ENCODE results near the gene PRKAR2A. TPM values are rescaled to one million over a fixed set of nuclear protein-coding genes. Genes with fewer than 3 reads are reported as not detected.

Gene PRKAR2A
- total and polyA plus RNA-seq, 2 experiments from 2014 or later: 13.5 to 30.2 TPM

DNA sequence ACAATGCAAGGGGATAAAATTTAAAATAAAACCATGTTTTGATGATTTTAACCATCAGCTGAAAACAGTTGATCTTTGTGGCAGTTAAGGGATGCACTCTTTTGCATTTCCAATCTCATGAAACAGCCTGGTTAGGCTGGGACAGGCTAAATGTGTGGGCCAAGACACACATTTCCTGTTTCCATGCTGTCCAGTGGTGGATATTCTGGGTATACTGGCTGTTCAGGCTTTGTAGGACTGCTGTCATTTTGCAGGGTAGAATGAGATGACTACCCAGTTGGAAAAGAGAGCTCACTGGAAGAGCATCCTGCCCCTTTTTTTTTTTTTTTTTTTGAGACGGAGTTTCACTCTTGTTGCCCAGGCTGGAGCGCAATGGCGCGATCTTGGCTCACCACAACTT is 88.6 kb downstream of the PRKAR2A start (continued):
- TF ChIP-seq, protein P1, sequence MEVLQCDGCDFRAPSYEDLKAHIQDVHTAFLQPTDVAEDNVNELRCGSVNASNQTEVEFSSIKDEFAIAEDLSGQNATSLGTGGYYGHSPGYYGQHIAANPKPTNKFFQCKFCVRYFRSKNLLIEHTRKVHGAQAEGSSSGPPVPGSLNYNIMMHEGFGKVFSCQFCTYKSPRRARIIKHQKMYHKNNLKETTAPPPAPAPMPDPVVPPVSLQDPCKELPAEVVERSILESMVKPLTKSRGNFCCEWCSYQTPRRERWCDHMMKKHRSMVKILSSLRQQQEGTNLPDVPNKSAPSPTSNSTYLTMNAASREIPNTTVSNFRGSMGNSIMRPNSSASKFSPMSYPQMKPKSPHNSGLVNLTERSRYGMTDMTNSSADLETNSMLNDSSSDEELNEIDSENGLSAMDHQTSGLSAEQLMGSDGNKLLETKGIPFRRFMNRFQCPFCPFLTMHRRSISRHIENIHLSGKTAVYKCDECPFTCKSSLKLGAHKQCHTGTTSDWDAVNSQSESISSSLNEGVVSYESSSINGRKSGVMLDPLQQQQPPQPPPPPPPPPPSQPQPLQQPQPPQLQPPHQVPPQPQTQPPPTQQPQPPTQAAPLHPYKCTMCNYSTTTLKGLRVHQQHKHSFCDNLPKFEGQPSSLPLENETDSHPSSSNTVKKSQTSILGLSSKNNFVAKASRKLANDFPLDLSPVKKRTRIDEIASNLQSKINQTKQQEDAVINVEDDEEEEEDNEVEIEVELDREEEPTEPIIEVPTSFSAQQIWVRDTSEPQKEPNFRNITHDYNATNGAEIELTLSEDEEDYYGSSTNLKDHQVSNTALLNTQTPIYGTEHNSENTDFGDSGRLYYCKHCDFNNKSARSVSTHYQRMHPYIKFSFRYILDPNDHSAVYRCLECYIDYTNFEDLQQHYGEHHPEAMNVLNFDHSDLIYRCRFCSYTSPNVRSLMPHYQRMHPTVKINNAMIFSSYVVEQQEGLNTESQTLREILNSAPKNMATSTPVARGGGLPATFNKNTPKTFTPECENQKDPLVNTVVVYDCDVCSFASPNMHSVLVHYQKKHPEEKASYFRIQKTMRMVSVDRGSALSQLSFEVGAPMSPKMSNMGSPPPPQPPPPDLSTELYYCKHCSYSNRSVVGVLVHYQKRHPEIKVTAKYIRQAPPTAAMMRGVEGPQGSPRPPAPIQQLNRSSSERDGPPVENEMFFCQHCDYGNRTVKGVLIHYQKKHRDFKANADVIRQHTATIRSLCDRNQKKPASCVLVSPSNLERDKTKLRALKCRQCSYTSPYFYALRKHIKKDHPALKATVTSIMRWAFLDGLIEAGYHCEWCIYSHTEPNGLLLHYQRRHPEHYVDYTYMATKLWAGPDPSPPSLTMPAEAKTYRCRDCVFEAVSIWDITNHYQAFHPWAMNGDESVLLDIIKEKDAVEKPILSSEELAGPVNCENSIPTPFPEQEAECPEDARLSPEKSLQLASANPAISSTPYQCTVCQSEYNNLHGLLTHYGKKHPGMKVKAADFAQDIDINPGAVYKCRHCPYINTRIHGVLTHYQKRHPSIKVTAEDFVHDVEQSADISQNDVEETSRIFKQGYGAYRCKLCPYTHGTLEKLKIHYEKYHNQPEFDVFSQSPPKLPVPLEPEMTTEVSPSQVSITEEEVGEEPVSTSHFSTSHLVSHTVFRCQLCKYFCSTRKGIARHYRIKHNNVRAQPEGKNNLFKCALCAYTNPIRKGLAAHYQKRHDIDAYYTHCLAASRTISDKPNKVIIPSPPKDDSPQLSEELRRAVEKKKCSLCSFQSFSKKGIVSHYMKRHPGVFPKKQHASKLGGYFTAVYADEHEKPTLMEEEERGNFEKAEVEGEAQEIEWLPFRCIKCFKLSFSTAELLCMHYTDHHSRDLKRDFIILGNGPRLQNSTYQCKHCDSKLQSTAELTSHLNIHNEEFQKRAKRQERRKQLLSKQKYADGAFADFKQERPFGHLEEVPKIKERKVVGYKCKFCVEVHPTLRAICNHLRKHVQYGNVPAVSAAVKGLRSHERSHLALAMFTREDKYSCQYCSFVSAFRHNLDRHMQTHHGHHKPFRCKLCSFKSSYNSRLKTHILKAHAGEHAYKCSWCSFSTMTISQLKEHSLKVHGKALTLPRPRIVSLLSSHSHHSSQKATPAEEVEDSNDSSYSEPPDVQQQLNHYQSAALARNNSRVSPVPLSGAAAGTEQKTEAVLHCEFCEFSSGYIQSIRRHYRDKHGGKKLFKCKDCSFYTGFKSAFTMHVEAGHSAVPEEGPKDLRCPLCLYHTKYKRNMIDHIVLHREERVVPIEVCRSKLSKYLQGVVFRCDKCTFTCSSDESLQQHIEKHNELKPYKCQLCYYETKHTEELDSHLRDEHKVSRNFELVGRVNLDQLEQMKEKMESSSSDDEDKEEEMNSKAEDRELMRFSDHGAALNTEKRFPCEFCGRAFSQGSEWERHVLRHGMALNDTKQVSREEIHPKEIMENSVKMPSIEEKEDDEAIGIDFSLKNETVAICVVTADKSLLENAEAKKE (CRISPR knock-in tag; IDR thresholded peaks at IDR 0.05): no peak
- TF ChIP-seq ZNF331 (CRISPR knock-in tag; IDR thresholded peaks at IDR 0.05; ENCODE audit: low read depth): no peak

DNA sequence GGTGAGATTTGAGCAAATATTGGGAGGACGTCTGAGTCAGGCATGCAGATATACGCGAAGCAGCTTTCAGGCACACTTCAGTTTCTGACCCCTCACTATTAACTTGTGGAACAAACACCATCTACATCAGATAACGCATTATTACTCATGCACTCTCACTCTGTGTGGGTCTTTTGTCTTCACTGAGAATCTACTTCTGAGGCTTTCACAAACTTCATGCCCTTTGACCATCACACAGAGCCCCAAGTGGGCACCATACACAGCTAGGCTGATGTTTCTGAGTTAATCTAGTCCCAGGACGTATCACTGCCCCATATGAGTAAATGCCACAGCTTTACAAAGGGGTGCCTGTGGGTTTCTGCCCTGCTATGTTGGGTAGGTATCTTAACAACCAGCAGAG is 91.0 kb downstream of the PRKAR2A start:
- ATAC-seq (no peak), DNase-seq (ENCODE audit: low spot score) (no peak)
- no peak overlapping the region for H3K4me2 ChIP-seq
- H3K79me2 ChIP-seq (replicated peaks; ENCODE audit: insufficient read depth): no peaks in the 10 kb centered on the region
- H3K9me2 ChIP-seq (ENCODE audit: insufficient read depth): no peaks in the 10 kb centered on the region
- H3K4me1 ChIP-seq (ENCODE audit: insufficient read depth): no peaks in the 10 kb centered on the region
- TF ChIP-seq CREB1 (CRISPR knock-in tag; IDR thresholded peaks at IDR 0.05; ENCODE audit: low read depth): no peak
- no peak for TF ChIP-seq ZNF114 (CRISPR knock-in tag; IDR thresholded peaks at IDR 0.05)
- TF ChIP-seq EZH2phosphoT487 (IDR thresholded peaks at IDR 0.05; ENCODE audit: unreplicated experiment): no peak
- no peak for TF ChIP-seq STAT1 (IDR thresholded peaks at IDR 0.05; ENCODE audit: unreplicated experiment)
- TF ChIP-seq, protein P2, sequence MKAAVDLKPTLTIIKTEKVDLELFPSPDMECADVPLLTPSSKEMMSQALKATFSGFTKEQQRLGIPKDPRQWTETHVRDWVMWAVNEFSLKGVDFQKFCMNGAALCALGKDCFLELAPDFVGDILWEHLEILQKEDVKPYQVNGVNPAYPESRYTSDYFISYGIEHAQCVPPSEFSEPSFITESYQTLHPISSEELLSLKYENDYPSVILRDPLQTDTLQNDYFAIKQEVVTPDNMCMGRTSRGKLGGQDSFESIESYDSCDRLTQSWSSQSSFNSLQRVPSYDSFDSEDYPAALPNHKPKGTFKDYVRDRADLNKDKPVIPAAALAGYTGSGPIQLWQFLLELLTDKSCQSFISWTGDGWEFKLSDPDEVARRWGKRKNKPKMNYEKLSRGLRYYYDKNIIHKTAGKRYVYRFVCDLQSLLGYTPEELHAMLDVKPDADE (IDR thresholded peaks at IDR 0.05): no peak
- no peaks in the 10 kb centered on the region for H3K9me3 Mint-ChIP-seq
- H3K36me3 ChIP-seq (ENCODE audit: insufficient read depth): no peaks in the 10 kb centered on the region
- H2AFZ ChIP-seq: no peak overlapping the region
- no peak overlapping the region for H3K27ac Mint-ChIP-seq
- H4K20me1 ChIP-seq (replicated peaks; ENCODE audit: insufficient read depth): no peaks in the 10 kb centered on the region
- no peaks in the 10 kb centered on the region for H3F3A ChIP-seq (replicated peaks; ENCODE audit: low read depth)
- no peak overlapping the region for H3K27ac ChIP-seq (ENCODE audit: low read depth)
- H3K27me3 Mint-ChIP-seq (ENCODE audit: insufficient read depth, low read depth, poor library complexity): no peaks in the 10 kb centered on the region
- no peaks in the 10 kb centered on the region for H3K36me3 Mint-ChIP-seq (ENCODE audit: low read depth)
- H3K27me3 ChIP-seq (ENCODE audit: insufficient read depth): no peaks in the 10 kb centered on the region
- H3K4me3 ChIP-seq: no peak overlapping the region
- no peaks in the 10 kb centered on the region for H3K4me1 Mint-ChIP-seq
- H3K4me3 Mint-ChIP-seq: no peak overlapping the region
